IPS DF 4.7 (cell line): ENCODE results near the gene SPDYE18.
"Not testable (repeated sequence)": the region's sequence is repeated elsewhere in the genome, so short reads cannot be mapped to it uniquely, and the experiment has no call there.

Experiments used
- DNase-seq: peaks from one replicate; pipeline ENCODE4 v3.0.0-alpha.2; 2013; ENCODE audit warnings: low spot score; ENCODE audit errors: extremely low read depth

The SPDYE18 gene

DNA sequence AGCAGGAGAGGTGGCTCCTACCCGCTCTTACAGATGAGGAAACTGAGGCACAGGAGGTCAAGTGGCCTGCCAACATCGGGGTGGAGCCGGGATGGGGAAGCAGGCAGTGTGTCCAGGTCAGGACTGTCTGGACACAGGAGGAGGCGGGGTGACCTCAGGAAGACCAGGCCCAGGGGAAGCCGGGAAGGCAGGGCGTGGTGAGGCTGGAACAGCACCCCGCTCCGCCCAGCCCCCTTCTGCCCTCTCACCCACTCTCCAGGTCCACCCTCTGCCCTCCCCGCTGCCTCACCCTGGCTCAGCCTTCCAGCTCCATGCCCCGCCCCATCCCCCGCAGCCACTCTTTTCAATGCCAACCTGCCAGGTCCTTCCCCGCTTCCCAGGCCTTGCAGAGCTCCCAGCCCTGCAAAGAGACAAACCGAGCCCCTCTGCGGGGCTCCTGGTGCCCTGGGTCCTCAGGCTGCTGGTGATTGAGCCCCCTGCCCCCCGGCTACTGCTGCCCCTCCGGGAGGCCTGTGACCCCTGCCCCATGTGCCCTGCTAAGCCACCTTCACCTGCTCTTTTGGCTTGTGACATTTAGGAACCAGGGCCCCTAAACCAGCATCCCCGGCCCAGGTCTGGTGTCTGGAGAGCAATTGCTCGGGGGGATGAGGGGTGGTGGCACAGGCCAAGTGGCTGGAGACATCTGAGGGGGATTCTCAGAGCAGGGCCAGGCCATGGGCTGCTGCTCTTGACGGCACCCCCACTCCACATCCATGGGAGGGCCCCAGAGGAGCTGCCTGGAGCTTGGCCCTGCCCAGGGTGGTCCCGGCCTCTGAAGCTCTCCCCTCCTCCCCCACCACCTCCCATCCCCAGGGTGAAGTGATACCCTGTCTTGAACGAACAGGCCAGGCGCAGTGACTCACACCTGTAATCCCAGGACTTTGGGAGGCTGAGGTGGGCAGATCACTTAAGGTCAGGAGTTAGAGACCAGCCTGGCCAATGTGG, 55.9 kb downstream of the SPDYE18 start:
- DNase-seq = not testable (repeated sequence)

DNA sequence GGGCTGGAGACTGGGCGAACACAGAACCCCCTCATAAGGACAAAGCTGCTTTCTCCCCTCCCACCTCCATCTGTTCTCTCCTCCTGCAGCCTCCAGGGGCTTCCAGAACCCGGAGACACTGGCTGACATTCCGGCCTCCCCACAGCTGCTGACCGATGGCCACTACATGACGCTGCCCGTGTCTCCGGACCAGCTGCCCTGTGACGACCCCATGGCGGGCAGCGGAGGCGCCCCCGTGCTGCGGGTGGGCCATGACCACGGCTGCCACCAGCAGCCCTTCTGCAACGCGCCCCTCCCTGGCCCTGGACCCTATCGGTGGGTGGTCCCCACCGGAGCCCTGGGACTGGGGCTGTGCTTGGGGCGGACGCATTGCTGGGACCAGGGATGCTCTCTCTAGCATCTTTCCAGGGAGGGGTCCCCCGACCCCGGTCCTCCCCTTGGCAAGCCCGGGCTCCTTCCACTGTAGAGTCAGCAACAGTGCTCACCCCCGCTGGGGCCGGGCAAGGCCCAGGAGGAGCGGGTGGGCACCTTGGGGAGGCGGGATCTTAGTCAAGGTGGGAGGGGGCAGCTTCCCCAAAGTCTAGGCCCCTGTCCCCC, 56.8 kb downstream of the SPDYE18 start:
- DNase-seq = not testable (repeated sequence)

- DNase-seq = not testable (repeated sequence)
These were observed 58.2 kb downstream of the SPDYE18 start for GRCh38 chr7:77004151-77004550.

DNA sequence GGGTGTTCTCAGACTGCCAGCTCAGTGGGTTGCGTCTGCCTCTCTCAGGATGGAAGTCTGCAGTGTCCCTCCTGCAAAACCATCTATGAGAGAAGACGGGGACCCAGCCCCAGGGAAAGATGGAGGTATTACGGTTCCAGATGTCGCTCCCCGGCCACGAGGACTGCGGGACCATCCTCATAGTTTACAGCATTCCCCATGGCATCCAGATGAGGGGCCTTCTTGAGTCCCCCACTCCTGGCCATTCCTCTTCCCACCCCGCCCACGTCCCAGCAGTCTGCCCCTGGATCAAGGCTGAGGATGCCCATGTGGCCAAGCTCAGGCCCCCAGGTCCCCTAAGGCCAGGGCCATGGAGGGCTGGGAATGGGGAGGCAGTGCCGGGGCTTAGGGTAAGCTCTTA, 59.1 kb downstream of the SPDYE18 start:
- not testable (repeated sequence) for DNase-seq

GRCh38 chr7:77002678-77003233, 59.6 kb downstream of the SPDYE18 start:
- DNase-seq = not testable (repeated sequence)

DNA sequence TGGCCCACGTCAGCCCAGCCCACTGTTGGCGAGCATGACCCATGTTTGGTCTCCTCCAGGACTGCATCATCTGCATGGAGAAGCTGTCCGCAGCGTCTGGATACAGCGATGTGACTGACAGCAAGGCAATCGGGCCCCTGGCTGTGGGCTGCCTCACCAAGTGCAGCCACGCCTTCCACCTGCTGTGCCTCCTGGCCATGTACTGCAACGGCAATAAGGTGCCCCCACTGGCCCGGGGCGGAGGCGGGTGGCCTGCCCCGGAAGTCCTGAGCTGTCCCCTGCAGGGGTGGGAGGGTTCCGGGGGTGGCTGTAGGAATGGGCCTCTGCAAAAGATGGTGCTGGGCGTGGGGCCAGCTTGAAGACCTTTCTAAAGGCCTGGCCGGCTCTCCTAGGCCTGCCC, 60.3 kb downstream of the SPDYE18 start:
- not testable (repeated sequence) for DNase-seq
